HG03095 (cell line): ENCODE measurements around the gene ZNF708.
"Not testable (repeated sequence)": the region's sequence is repeated elsewhere in the genome, so short reads cannot be mapped to it uniquely, and the experiment has no call there.

Experiments used
- ATAC-seq: cut with Tn5 transposase; IDR thresholded peaks from one replicate; pipeline ENCODE4 v1.9.1; 2021; ENCODE audit warnings: moderate library complexity; ENCODE audit not compliant: unreplicated experiment

The ZNF708 gene

GRCh38 chr19:21260164-21260847 is 68.9 kb downstream of the ZNF708 start:
- no peak for ATAC-seq

GRCh38 chr19:21259421-21260124 is 69.6 kb downstream of the ZNF708 start:
- ATAC-seq = not testable (repeated sequence)

GRCh38 chr19:21256722-21257121 is 72.5 kb downstream of the ZNF708 start:
- no peak for ATAC-seq
